ENCODE measurements around the gene DUSP2.

GRCh38 chr2:96114903-96115581, 30.2 kb downstream of the DUSP2 start:
- TF ChIP-seq CTCF (conservative IDR thresholded peaks at IDR 0.05; ENCODE audit: low read depth, low read length) (no peak), EZH2 (IDR thresholded peaks at IDR 0.05; ENCODE audit: borderline replicate concordance, low read depth, low read length, poor library complexity, severe bottlenecking) (no peak)
